ENCODE data around the gene PLSCR1. TPM values are rescaled to one million over a fixed set of nuclear protein-coding genes. Genes with fewer than 3 reads are reported as not detected.
A peak's percentile ranks its signal among the peaks of the same experiment; 100 is the strongest.
"Not testable (repeated sequence)": the region's sequence is repeated elsewhere in the genome, so short reads cannot be mapped to it uniquely, and the experiment has no call there.

The PLSCR1 gene
- total and polyA plus RNA-seq, 5 experiments from 2014 or later: 17.2 to 27.3 (median 20.8) TPM

GRCh38 chr3:146503461-146504202 lies 40.8 kb downstream of the PLSCR1 start:
- ATAC-seq (no peak), DNase-seq (no peak)
- POLR2A ChIA-PET: no interaction called here
- Mint-ChIP-seq H3K4me3 (no peak overlapping the region), H3K36me3 (peaks cover 0 to 6% (median 4%) of the 10 kb centered on the region in 3 donors), H3K27ac (no peak overlapping the region), H3K9me3 (no peaks in the 10 kb centered on the region), H3K27me3 (no peaks in the 10 kb centered on the region), H3K4me1 (peaks cover 0 to 9% (median 1%) of the 10 kb centered on the region in 4 donors)

- Mint-ChIP-seq H3K4me3 (no peak overlapping the region), H3K27me3 (no peaks in the 10 kb centered on the region), H3K9me3 (peaks cover 0 to 2% (median 0%) of the 10 kb centered on the region in 9 donors), H3K27ac (no peak overlapping the region), H3K4me1 (peaks cover 5 to 16% (median 7%) of the 10 kb centered on the region in 4 donors), H3K36me3 (peaks cover 0 to 6% (median 0%) of the 10 kb centered on the region in 3 donors)
- ATAC-seq (no peak), DNase-seq (no peak)
- POLR2A ChIA-PET: no interaction called here
Observed at GRCh38 chr3:146502887-146503460, 41.4 kb downstream of the PLSCR1 start.

- no peaks in the 10 kb centered on the region for H3K27me3 Mint-ChIP-seq
- peaks cover 9 to 18% (median 13%) of the 10 kb centered on the region in 4 donors for H3K4me1 Mint-ChIP-seq
- POLR2A ChIA-PET: no interaction called here
- H3K9me3 Mint-ChIP-seq: peaks cover 0 to 6% (median 0%) of the 10 kb centered on the region in 9 donors
- H3K27ac Mint-ChIP-seq: no peak overlapping the region
- DNase-seq (no peak), ATAC-seq (no peak)
- H3K36me3 Mint-ChIP-seq: peaks cover 0 to 6% (median 0%) of the 10 kb centered on the region in 3 donors
- no peak overlapping the region for H3K4me3 Mint-ChIP-seq
Observed at GRCh38 chr3:146501752-146502151, 42.7 kb downstream of the PLSCR1 start.

GRCh38 chr3:146499701-146500100 lies 44.7 kb downstream of the PLSCR1 start:
- POLR2A ChIA-PET: no interaction called here
- DNase-seq (no peak), ATAC-seq (no peak)
- H3K9me3 Mint-ChIP-seq: peaks cover 0 to 6% (median 2%) of the 10 kb centered on the region in 9 donors
- H3K4me1 Mint-ChIP-seq: peaks cover 11 to 20% (median 14%) of the 10 kb centered on the region in 4 donors
- peaks cover 0 to 6% (median 0%) of the 10 kb centered on the region in 3 donors for H3K36me3 Mint-ChIP-seq
- no peak overlapping the region for H3K4me3 Mint-ChIP-seq
- no peak overlapping the region for H3K27ac Mint-ChIP-seq
- H3K27me3 Mint-ChIP-seq: peaks cover 0 to 2% (median 0%) of the 10 kb centered on the region in 5 donors

- Mint-ChIP-seq H3K36me3 (no peaks in the 10 kb centered on the region), H3K4me3 (peak overlapping the region; percentile 56 to 87 (median 78)), H3K4me1 (peaks cover 11 to 20% (median 14%) of the 10 kb centered on the region in 4 donors), H3K9me3 (peaks cover 0 to 7% (median 4%) of the 10 kb centered on the region in 9 donors), H3K27ac (peak overlapping the region; percentile 29 to 96 (median 88)), H3K27me3 (peaks cover 0 to 2% (median 0%) of the 10 kb centered on the region in 5 donors)
- DNase-seq (peak in 9 of 10 donors; percentile 3 to 83 (median 65)), ATAC-seq (peak; percentile 84 to 89)
- POLR2A ChIA-PET: no interaction called here
Observed at GRCh38 chr3:146498002-146498736, 46.2 kb downstream of the PLSCR1 start.

- H3K27me3 Mint-ChIP-seq, ATAC-seq, DNase-seq, POLR2A ChIA-PET, H3K36me3 Mint-ChIP-seq: not testable (repeated sequence)
- peaks cover 0 to 13% (median 6%) of the 10 kb centered on the region in 9 donors for H3K9me3 Mint-ChIP-seq
- peak overlapping the region in 6 of 10 donors; percentile 56 to 87 (median 76) for H3K4me3 Mint-ChIP-seq
- peaks cover 11 to 20% (median 14%) of the 10 kb centered on the region in 4 donors for H3K4me1 Mint-ChIP-seq
- H3K27ac Mint-ChIP-seq: peak overlapping the region in 6 of 10 donors; percentile 29 to 95 (median 87)
Observed at GRCh38 chr3:146497145-146497843, 47.1 kb downstream of the PLSCR1 start.

- ATAC-seq: no peak
- peaks cover 0 to 13% (median 8%) of the 10 kb centered on the region in 3 donors for H3K36me3 Mint-ChIP-seq
- H3K4me1 Mint-ChIP-seq: peaks cover 11 to 20% (median 14%) of the 10 kb centered on the region in 4 donors
- H3K27ac Mint-ChIP-seq: peak overlapping the region in 4 of 10 donors; percentile 10 to 59 (median 51)
- POLR2A ChIA-PET: no interaction called here
- H3K9me3 Mint-ChIP-seq: peaks cover 0 to 19% (median 10%) of the 10 kb centered on the region in 9 donors
- H3K4me3 Mint-ChIP-seq: peak overlapping the region in 1 of 10 donors; percentile 24
- peaks cover 0 to 8% (median 0%) of the 10 kb centered on the region in 5 donors for H3K27me3 Mint-ChIP-seq
- DNase-seq: no peak
Observed at GRCh38 chr3:146496726-146497125, 47.7 kb downstream of the PLSCR1 start.

- ATAC-seq (no peak), DNase-seq (no peak)
- POLR2A ChIA-PET: no interaction called here
- Mint-ChIP-seq H3K4me3 (peak overlapping the region in 1 of 10 donors; percentile 1), H3K27ac (peak overlapping the region in 3 of 10 donors; percentile 2 to 56 (median 46)), H3K9me3 (peaks cover 0 to 23% (median 11%) of the 10 kb centered on the region in 9 donors), H3K36me3 (peaks cover 0 to 16% (median 13%) of the 10 kb centered on the region in 3 donors), H3K4me1 (peaks cover 11 to 20% (median 14%) of the 10 kb centered on the region in 4 donors), H3K27me3 (peaks cover 0 to 8% (median 0%) of the 10 kb centered on the region in 5 donors)
Observed at GRCh38 chr3:146496251-146496650, 48.2 kb downstream of the PLSCR1 start.

- Mint-ChIP-seq H3K4me3 (no peak overlapping the region), H3K4me1 (peaks cover 11 to 20% (median 13%) of the 10 kb centered on the region in 4 donors), H3K27me3 (peaks cover 0 to 8% (median 0%) of the 10 kb centered on the region in 5 donors), H3K9me3 (peaks cover 6 to 47% (median 16%) of the 10 kb centered on the region in 9 donors), H3K36me3 (peaks cover 0 to 25% (median 19%) of the 10 kb centered on the region in 3 donors), H3K27ac (no peak overlapping the region)
- POLR2A ChIA-PET: no interaction called here
- ATAC-seq: no peak
- DNase-seq: no peak
Observed at GRCh38 chr3:146493761-146494160, 50.6 kb downstream of the PLSCR1 start.

- peaks cover 0 to 8% (median 0%) of the 10 kb centered on the region in 5 donors for H3K27me3 Mint-ChIP-seq
- peaks cover 5 to 17% (median 9%) of the 10 kb centered on the region in 4 donors for H3K4me1 Mint-ChIP-seq
- no peak overlapping the region for H3K27ac Mint-ChIP-seq
- POLR2A ChIA-PET: no interaction called here
- DNase-seq: no peak
- H3K9me3 Mint-ChIP-seq: peaks cover 6 to 52% (median 21%) of the 10 kb centered on the region in 9 donors
- ATAC-seq: no peak
- no peak overlapping the region for H3K4me3 Mint-ChIP-seq
- H3K36me3 Mint-ChIP-seq: peaks cover 0 to 27% (median 19%) of the 10 kb centered on the region in 3 donors
Observed at GRCh38 chr3:146493221-146493620, 51.2 kb downstream of the PLSCR1 start.

GRCh38 chr3:146491303-146491702 lies 53.1 kb downstream of the PLSCR1 start:
- POLR2A ChIA-PET: no interaction called here
- H3K9me3 Mint-ChIP-seq: peaks cover 9 to 63% (median 24%) of the 10 kb centered on the region in 9 donors
- H3K27me3 Mint-ChIP-seq: peaks cover 0 to 8% (median 0%) of the 10 kb centered on the region in 5 donors
- DNase-seq (no peak), ATAC-seq (no peak)
- no peak overlapping the region for H3K4me3 Mint-ChIP-seq
- H3K27ac Mint-ChIP-seq: no peak overlapping the region
- peaks cover 0 to 4% (median under 1%) of the 10 kb centered on the region in 4 donors for H3K4me1 Mint-ChIP-seq
- peaks cover 0 to 39% (median 19%) of the 10 kb centered on the region in 3 donors for H3K36me3 Mint-ChIP-seq

- POLR2A ChIA-PET: no interaction called here
- peaks cover 0 to 32% (median 4%) of the 10 kb centered on the region in 3 donors for H3K36me3 Mint-ChIP-seq
- H3K27ac Mint-ChIP-seq: no peak overlapping the region
- H3K4me1 Mint-ChIP-seq: peaks cover 0 to 2% (median 0%) of the 10 kb centered on the region in 4 donors
- H3K9me3 Mint-ChIP-seq: peaks cover 4 to 68% (median 21%) of the 10 kb centered on the region in 9 donors
- H3K27me3 Mint-ChIP-seq: peaks cover 0 to 22% (median 5%) of the 10 kb centered on the region in 5 donors
- no peak for DNase-seq
- no peak for ATAC-seq
- H3K4me3 Mint-ChIP-seq: no peak overlapping the region
Observed at GRCh38 chr3:146485297-146485696, 59.1 kb downstream of the PLSCR1 start.
